Measurements from ENCODE around the gene OR4D11.
"Not testable (repeated sequence)": the region's sequence is repeated elsewhere in the genome, so short reads cannot be mapped to it uniquely, and the experiment has no call there.

DNA sequence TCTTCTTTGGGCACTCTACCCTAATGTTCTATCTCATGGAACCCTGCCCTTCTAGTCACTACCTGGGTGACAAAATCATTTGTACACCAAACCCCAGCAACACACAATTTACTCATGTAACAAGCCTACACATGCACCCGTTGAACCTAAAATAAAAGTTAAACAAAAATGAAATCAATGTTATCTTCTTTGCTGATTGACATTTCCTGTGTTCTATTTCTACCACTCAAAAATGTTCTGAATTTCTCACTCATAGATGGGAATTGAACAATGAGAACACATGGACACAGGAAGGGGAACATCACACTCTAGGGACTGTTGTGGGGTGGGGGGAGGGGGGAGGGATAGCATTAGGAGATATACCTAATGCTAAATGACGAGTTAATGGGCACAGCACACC is 16.8 kb downstream of the OR4D11 start:
- not testable (repeated sequence) for TF ChIP-seq POLR2AphosphoS5 (IDR thresholded peaks at IDR 0.05; ENCODE audit: low read depth)
- TF ChIP-seq, protein P1, sequence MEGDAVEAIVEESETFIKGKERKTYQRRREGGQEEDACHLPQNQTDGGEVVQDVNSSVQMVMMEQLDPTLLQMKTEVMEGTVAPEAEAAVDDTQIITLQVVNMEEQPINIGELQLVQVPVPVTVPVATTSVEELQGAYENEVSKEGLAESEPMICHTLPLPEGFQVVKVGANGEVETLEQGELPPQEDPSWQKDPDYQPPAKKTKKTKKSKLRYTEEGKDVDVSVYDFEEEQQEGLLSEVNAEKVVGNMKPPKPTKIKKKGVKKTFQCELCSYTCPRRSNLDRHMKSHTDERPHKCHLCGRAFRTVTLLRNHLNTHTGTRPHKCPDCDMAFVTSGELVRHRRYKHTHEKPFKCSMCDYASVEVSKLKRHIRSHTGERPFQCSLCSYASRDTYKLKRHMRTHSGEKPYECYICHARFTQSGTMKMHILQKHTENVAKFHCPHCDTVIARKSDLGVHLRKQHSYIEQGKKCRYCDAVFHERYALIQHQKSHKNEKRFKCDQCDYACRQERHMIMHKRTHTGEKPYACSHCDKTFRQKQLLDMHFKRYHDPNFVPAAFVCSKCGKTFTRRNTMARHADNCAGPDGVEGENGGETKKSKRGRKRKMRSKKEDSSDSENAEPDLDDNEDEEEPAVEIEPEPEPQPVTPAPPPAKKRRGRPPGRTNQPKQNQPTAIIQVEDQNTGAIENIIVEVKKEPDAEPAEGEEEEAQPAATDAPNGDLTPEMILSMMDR (IDR thresholded peaks at IDR 0.05; ENCODE audit: insufficient read depth, low read length): not testable (repeated sequence)
- TF ChIP-seq, protein P2, sequence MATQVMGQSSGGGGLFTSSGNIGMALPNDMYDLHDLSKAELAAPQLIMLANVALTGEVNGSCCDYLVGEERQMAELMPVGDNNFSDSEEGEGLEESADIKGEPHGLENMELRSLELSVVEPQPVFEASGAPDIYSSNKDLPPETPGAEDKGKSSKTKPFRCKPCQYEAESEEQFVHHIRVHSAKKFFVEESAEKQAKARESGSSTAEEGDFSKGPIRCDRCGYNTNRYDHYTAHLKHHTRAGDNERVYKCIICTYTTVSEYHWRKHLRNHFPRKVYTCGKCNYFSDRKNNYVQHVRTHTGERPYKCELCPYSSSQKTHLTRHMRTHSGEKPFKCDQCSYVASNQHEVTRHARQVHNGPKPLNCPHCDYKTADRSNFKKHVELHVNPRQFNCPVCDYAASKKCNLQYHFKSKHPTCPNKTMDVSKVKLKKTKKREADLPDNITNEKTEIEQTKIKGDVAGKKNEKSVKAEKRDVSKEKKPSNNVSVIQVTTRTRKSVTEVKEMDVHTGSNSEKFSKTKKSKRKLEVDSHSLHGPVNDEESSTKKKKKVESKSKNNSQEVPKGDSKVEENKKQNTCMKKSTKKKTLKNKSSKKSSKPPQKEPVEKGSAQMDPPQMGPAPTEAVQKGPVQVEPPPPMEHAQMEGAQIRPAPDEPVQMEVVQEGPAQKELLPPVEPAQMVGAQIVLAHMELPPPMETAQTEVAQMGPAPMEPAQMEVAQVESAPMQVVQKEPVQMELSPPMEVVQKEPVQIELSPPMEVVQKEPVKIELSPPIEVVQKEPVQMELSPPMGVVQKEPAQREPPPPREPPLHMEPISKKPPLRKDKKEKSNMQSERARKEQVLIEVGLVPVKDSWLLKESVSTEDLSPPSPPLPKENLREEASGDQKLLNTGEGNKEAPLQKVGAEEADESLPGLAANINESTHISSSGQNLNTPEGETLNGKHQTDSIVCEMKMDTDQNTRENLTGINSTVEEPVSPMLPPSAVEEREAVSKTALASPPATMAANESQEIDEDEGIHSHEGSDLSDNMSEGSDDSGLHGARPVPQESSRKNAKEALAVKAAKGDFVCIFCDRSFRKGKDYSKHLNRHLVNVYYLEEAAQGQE (IDR thresholded peaks at IDR 0.05; ENCODE audit: insufficient replicate concordance, low read depth): not testable (repeated sequence)
